H9 (cell line): ENCODE measurements around the gene FEZF1. TPM values are rescaled to one million over a fixed set of nuclear protein-coding genes. Genes with fewer than 3 reads are reported as not detected.

Source experiments
- DNase-seq: peaks from one replicate; pipeline ENCODE4 v3.0.0-alpha.2; 2017
- H2AFZ ChIP-seq: one replicate; pipeline ENCODE4 v1.6.1; 2013; ENCODE audit warnings: mild to moderate bottlenecking, low read length, control low read depth, moderate library complexity
- H2AK5ac ChIP-seq: 2 replicates; pipeline ENCODE4 v1.6.1; 2013; ENCODE audit warnings: low read length, control low read depth, mixed read lengths; ENCODE audit not compliant: insufficient read length
- H2BK120ac ChIP-seq: one replicate; pipeline ENCODE4 v1.6.1; 2013; ENCODE audit warnings: low read depth, mild to moderate bottlenecking, low read length, control low read depth, inconsistent platforms; ENCODE audit not compliant: poor library complexity, severe bottlenecking
- H2BK12ac ChIP-seq: 2 replicates; pipeline ENCODE4 v1.6.1; 2013; ENCODE audit warnings: low read length, control low read depth, mixed read lengths, low read depth; ENCODE audit not compliant: insufficient read length
- H2BK15ac ChIP-seq: 2 replicates; pipeline ENCODE4 v1.6.1; 2013; ENCODE audit warnings: low read depth, low read length, control low read depth
- H2BK20ac ChIP-seq: one replicate; pipeline ENCODE4 v1.6.1; 2013; ENCODE audit warnings: low read depth, mild to moderate bottlenecking, low read length, control low read depth, inconsistent platforms; ENCODE audit not compliant: poor library complexity, severe bottlenecking
- H2BK5ac ChIP-seq: 2 replicates; pipeline ENCODE4 v1.6.1; 2013; ENCODE audit warnings: low read length, control low read depth, mixed read lengths; ENCODE audit not compliant: insufficient read length
- H3K14ac ChIP-seq: 2 replicates; pipeline ENCODE4 v1.6.1; 2013; ENCODE audit warnings: low read length, control low read depth; ENCODE audit not compliant: insufficient read depth
- H3K18ac ChIP-seq: 2 replicates; pipeline ENCODE4 v1.6.1; 2013; ENCODE audit warnings: low read depth, mild to moderate bottlenecking, mixed read lengths, low read length, control low read depth; ENCODE audit not compliant: insufficient read length
- H3K23ac ChIP-seq: 2 replicates; pipeline ENCODE4 v1.6.1; 2013; ENCODE audit warnings: low read length, control low read depth, mixed read lengths, low read depth; ENCODE audit not compliant: insufficient read length
- H3K23me2 ChIP-seq: 2 replicates; pipeline ENCODE4 v1.6.1; 2013; ENCODE audit warnings: low read depth, mild to moderate bottlenecking, mixed read lengths, low read length, control low read depth; ENCODE audit not compliant: insufficient read length, poor library complexity, severe bottlenecking
- H3K27ac ChIP-seq: 2 replicates; pipeline ENCODE4 v1.5.1; 2013; ENCODE audit warnings: low read length, control low read depth, mixed read lengths, low read depth; ENCODE audit not compliant: insufficient read length
- H3K27me3 ChIP-seq: 2 replicates; pipeline ENCODE4 v1.6.1; 2013; ENCODE audit warnings: low read length, control low read depth, inconsistent platforms; ENCODE audit not compliant: insufficient read depth
- H3K4ac ChIP-seq: 2 replicates; pipeline ENCODE4 v1.6.1; 2013; ENCODE audit warnings: low read depth, mild to moderate bottlenecking, control low read depth, inconsistent platforms, low read length, moderate library complexity
- H3K4me1 ChIP-seq: 2 replicates; pipeline ENCODE4 v1.6.1; 2013; ENCODE audit warnings: low read length, control low read depth, inconsistent platforms; ENCODE audit not compliant: insufficient read depth
- H3K4me2 ChIP-seq: 2 replicates; pipeline ENCODE4 v1.6.1; 2013; ENCODE audit warnings: low read length, control low read depth, mixed read lengths; ENCODE audit not compliant: insufficient read length, insufficient read depth
- H3K56ac ChIP-seq: 2 replicates; pipeline ENCODE4 v1.6.1; 2013; ENCODE audit warnings: low read depth, mild to moderate bottlenecking, mixed read lengths, low read length, control low read depth; ENCODE audit not compliant: insufficient read length
- H3K79me1 ChIP-seq: 2 replicates; pipeline ENCODE4 v1.6.1; 2013; ENCODE audit warnings: low read depth, mild to moderate bottlenecking, moderate library complexity, low read length, control low read depth, inconsistent platforms; ENCODE audit not compliant: insufficient read depth, poor library complexity, severe bottlenecking
- H3K79me2 ChIP-seq: 2 replicates; pipeline ENCODE4 v1.6.1; 2013; ENCODE audit warnings: low read length, control low read depth, inconsistent platforms; ENCODE audit not compliant: insufficient read depth
- H3K9ac ChIP-seq: 2 replicates; pipeline ENCODE4 v1.6.1; 2013; ENCODE audit warnings: low read length, control low read depth, mixed read lengths; ENCODE audit not compliant: insufficient read length; ENCODE audit errors: extremely low read depth
- H3K9me3 ChIP-seq: one replicate; pipeline ENCODE4 v1.6.1; 2013; ENCODE audit warnings: low read depth, low read length, inconsistent platforms; ENCODE audit not compliant: control insufficient read depth
- H3T11ph ChIP-seq: one replicate; pipeline ENCODE4 v1.6.1; 2013; ENCODE audit warnings: mild to moderate bottlenecking, low read length, control low read depth, inconsistent platforms
- H4K20me1 ChIP-seq: one replicate; pipeline ENCODE4 v1.6.1; 2013; ENCODE audit not compliant: control insufficient read depth, insufficient read length, insufficient read depth
- H4K5ac ChIP-seq: 2 replicates; pipeline ENCODE4 v1.6.1; 2013; ENCODE audit warnings: low read depth, mild to moderate bottlenecking, mixed read lengths, low read length, control low read depth; ENCODE audit not compliant: insufficient read length
- H4K8ac ChIP-seq: replicated peaks from 2 replicates; pipeline ENCODE4 v1.6.1; 2013; ENCODE audit warnings: low read length, control low read depth, mixed read lengths, low read depth; ENCODE audit not compliant: insufficient read length
- H4K91ac ChIP-seq: 2 replicates; pipeline ENCODE4 v1.6.1; 2013; ENCODE audit warnings: low read depth, mild to moderate bottlenecking, moderate library complexity, mixed read lengths, low read length, control low read depth; ENCODE audit not compliant: insufficient read length
- H3K27ac Mint-ChIP-seq, 3 experiments: 2 replicates in 2 of 3; 3 replicates in 1 of 3; pipeline ENCODE4 v1.8.0; 2020 to 2021; ENCODE audit warnings: mixed read lengths in 3 of 3, mild to moderate bottlenecking in 1 of 3, moderate library complexity in 1 of 3
- H3K27me3 Mint-ChIP-seq: 2 replicates; pipeline ENCODE4 v1.8.0; 2021; ENCODE audit warnings: low read depth, mild to moderate bottlenecking, moderate library complexity, mixed read lengths
- H3K36me3 Mint-ChIP-seq, 3 experiments: 2 replicates in 2 of 3; 3 replicates in 1 of 3; pipeline ENCODE4 v1.8.0; 2020 to 2021; ENCODE audit warnings: low read depth in 3 of 3, mixed read lengths in 3 of 3; ENCODE audit not compliant: insufficient read depth in 1 of 3
- H3K4me1 Mint-ChIP-seq, 2 experiments: 2 replicates each; pipeline ENCODE4 v1.8.0; 2020; ENCODE audit warnings: mixed read lengths in 2 of 2
- H3K4me3 Mint-ChIP-seq, 2 experiments: 2 replicates in 1 of 2; 3 replicates in 1 of 2; pipeline ENCODE4 v1.8.0; 2020 to 2021; ENCODE audit warnings: mild to moderate bottlenecking in 2 of 2, mixed read lengths in 2 of 2, moderate library complexity in 1 of 2
- H3K9me3 Mint-ChIP-seq, 2 experiments: 2 replicates in 1 of 2; 3 replicates in 1 of 2; pipeline ENCODE4 v1.8.0; 2020; ENCODE audit warnings: mild to moderate bottlenecking in 2 of 2, mixed read lengths in 2 of 2, moderate library complexity in 1 of 2
- CTCF ChIP-seq: fragments of 200-600 bp; sonication (generic); conservative IDR thresholded peaks from 3 replicates; pipeline ENCODE4 v1.8.0; 2021; ENCODE audit warnings: antibody characterized with exemption, mild to moderate bottlenecking
- WGBS: extraction: QIAGEN DNeasy Blood & Tissue Kit; methylation state at CpG from one replicate; pipeline ENCODE4 v1.1.7; 2013; ENCODE audit warnings: missing lambda C conversion rate, low lambda C conversion rate, mixed read lengths; ENCODE audit not compliant: insufficient read length; ENCODE audit errors: extremely low coverage; 5-methylcytosine and 5-hydroxymethylcytosine counted together
- total RNA-seq: library from RNA; stranded (reverse); gene quantifications from 2 replicates; pipeline ENCODE4 v1.2.1, GENCODE V29; 2021

FEZF1 gene
- total RNA-seq, 1 experiment from 2014 or later, result 37.8 TPM

GRCh38 chr7:122302761-122303530 lies 1.6 kb downstream of the FEZF1 start:
- H2AFZ ChIP-seq, result no peak overlapping the region
- Mint-ChIP-seq H3K27me3 (peaks cover 100% of the 10 kb centered on the region), H3K4me1 (peaks cover 50 to 68% of the 10 kb centered on the region in 2 experiments), H3K9me3 (no peaks in the 10 kb centered on the region), H3K36me3 (peaks cover 19 to 65% (median 32%) of the 10 kb centered on the region in 3 experiments), H3K4me3 (peak overlapping the region; percentile 85 to 93), H3K27ac (no peak overlapping the region)
- H3K27ac ChIP-seq, result no peak overlapping the region
- no peak overlapping the region for H3K14ac ChIP-seq
- no peaks in the 10 kb centered on the region for H4K20me1 ChIP-seq
- DNase-seq, result no peak
- no peak overlapping the region for H4K8ac ChIP-seq
- H3K4me2 ChIP-seq, result peak overlapping the region; percentile 71
- no peak overlapping the region for H2AK5ac ChIP-seq
- H3K18ac ChIP-seq, result no peak overlapping the region
- H3K27me3 ChIP-seq, result peaks cover 42% of the 10 kb centered on the region; the same call in 1 of the 2 replicates
- H2BK20ac ChIP-seq, result no peak overlapping the region
- TF ChIP-seq CTCF, result no peak
- no peak overlapping the region for H3K4ac ChIP-seq
- H2BK15ac ChIP-seq, result no peak overlapping the region
- no peaks in the 10 kb centered on the region for H3K79me2 ChIP-seq
- no peak overlapping the region for H3K9ac ChIP-seq
- H3T11ph ChIP-seq, result no peak overlapping the region
- no peak overlapping the region for H4K91ac ChIP-seq
- H3K23ac ChIP-seq, result no peak overlapping the region
- H2BK120ac ChIP-seq, result no peak overlapping the region
- H4K5ac ChIP-seq, result no peak overlapping the region
- H3K9me3 ChIP-seq, result no peaks in the 10 kb centered on the region
- no peak overlapping the region for H2BK12ac ChIP-seq
- H2BK5ac ChIP-seq, result no peak overlapping the region
- WGBS, result no CpG with 5 or more reads among the region's 16 CpGs
- no peak overlapping the region for H3K56ac ChIP-seq
- peaks cover 2% of the 10 kb centered on the region; the same call in 1 of the 2 replicates for H3K4me1 ChIP-seq
- peaks cover 53% of the 10 kb centered on the region for H3K23me2 ChIP-seq
- H3K79me1 ChIP-seq, result no peaks in the 10 kb centered on the region
